Hepatocyte (in vitro differentiated cells): ENCODE measurements around the gene CHD9.

ENCODE experiments used
- EZH2 ChIP-seq: fragments of 200-600 bp; sonication (generic); IDR thresholded peaks from 2 replicates; pipeline ENCODE4 v1.6.1; 2016; ENCODE audit warnings: antibody characterized with exemption, mild to moderate bottlenecking, borderline replicate concordance
- EZH2phosphoT487 ChIP-seq: fragments of 200-600 bp; sonication (generic); IDR thresholded peaks from one replicate; pipeline ENCODE4 v1.6.1; 2018; ENCODE audit warnings: antibody characterized with exemption, mild to moderate bottlenecking, low read depth, moderate library complexity; ENCODE audit not compliant: unreplicated experiment, severe bottlenecking
- TF ChIP-seq, protein P1 (sequence below): fragments of 200-600 bp; sonication (generic); IDR thresholded peaks from 2 replicates; pipeline ENCODE4 v1.5.1; 2016; ENCODE audit warnings: antibody characterized with exemption, mild to moderate bottlenecking; ENCODE audit not compliant: poor library complexity

DNA sequence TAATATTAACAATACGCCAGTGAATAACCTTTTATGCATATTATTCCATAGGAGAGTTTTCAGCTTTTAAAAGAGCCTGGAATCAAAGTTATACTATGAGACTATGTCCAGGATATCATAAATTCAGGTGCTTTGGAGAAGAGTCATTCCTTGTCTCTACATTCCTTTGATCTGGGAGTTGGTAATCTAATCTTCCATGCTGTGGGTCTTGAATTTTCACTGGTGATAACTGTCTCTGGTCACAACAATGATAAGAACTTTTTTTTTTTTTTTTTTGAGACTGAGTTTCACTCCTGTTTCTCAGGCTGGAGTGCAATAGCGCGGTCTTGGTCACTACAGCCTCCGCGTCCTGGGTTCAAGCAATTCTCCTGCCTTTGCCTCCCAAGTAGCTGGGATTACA is 50.8 kb downstream of the CHD9 start:
- no peak for TF ChIP-seq EZH2
- TF ChIP-seq, protein P1, sequence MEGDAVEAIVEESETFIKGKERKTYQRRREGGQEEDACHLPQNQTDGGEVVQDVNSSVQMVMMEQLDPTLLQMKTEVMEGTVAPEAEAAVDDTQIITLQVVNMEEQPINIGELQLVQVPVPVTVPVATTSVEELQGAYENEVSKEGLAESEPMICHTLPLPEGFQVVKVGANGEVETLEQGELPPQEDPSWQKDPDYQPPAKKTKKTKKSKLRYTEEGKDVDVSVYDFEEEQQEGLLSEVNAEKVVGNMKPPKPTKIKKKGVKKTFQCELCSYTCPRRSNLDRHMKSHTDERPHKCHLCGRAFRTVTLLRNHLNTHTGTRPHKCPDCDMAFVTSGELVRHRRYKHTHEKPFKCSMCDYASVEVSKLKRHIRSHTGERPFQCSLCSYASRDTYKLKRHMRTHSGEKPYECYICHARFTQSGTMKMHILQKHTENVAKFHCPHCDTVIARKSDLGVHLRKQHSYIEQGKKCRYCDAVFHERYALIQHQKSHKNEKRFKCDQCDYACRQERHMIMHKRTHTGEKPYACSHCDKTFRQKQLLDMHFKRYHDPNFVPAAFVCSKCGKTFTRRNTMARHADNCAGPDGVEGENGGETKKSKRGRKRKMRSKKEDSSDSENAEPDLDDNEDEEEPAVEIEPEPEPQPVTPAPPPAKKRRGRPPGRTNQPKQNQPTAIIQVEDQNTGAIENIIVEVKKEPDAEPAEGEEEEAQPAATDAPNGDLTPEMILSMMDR: no peak
- no peak for TF ChIP-seq EZH2phosphoT487
